HepG2 (cell line): ENCODE measurements around the gene B3GALNT2. TPM values are rescaled to one million over a fixed set of nuclear protein-coding genes. Genes with fewer than 3 reads are reported as not detected.
A peak's percentile ranks its signal among the peaks of the same experiment; 100 is the strongest.

ENCODE experiments used
- ADNP ChIP-seq: sonication (generic); formaldehyde crosslinking; IDR thresholded peaks from 2 replicates; pipeline ENCODE4 v1.4.0; 2020; ENCODE audit warnings: missing genetic modification reagents
- BRF2 ChIP-seq: sonication (generic); formaldehyde crosslinking; IDR thresholded peaks from 2 replicates; pipeline ENCODE4 v1.8.1; 2022; ENCODE audit warnings: mild to moderate bottlenecking, missing genetic modification reagents
- CEBPG ChIP-seq: IDR thresholded peaks from 2 replicates; pipeline ENCODE4 v1.6.1; 2016
- DBP ChIP-seq: sonication (generic); formaldehyde crosslinking; IDR thresholded peaks from 2 replicates; pipeline ENCODE4 v1.4.0; 2020; ENCODE audit warnings: missing genetic modification reagents; ENCODE audit errors: not compliant biosample characterization
- FUBP1 ChIP-seq: sonication (generic); formaldehyde crosslinking; IDR thresholded peaks from 2 replicates; pipeline ENCODE4 v1.5.1; 2020; ENCODE audit warnings: missing genetic modification reagents, mild to moderate bottlenecking, borderline replicate concordance
- HNRNPUL1 ChIP-seq: fragments of 200-400 bp; formaldehyde crosslinking; IDR thresholded peaks from 2 replicates; pipeline ENCODE4 v1.6.1; 2017; ENCODE audit warnings: low read depth, mild to moderate bottlenecking, low read length, moderate library complexity
- HOXA9 ChIP-seq: sonication (generic); formaldehyde crosslinking; IDR thresholded peaks from 2 replicates; pipeline ENCODE4 v1.8.1; 2022; ENCODE audit warnings: missing genetic modification reagents, mild to moderate bottlenecking, moderate library complexity, borderline replicate concordance
- JARID2 ChIP-seq: sonication (generic); formaldehyde crosslinking; IDR thresholded peaks from 2 replicates; pipeline ENCODE4 v1.8.1; 2023; ENCODE audit warnings: missing genetic modification reagents, inconsistent platforms; ENCODE audit not compliant: insufficient replicate concordance
- MIER3 ChIP-seq: IDR thresholded peaks from 2 replicates; pipeline ENCODE4 v1.6.1; 2016; ENCODE audit warnings: missing compliant biosample characterization, borderline replicate concordance
- NFIC ChIP-seq: IDR thresholded peaks from 2 replicates; pipeline ENCODE4 v1.6.1; 2012; ENCODE audit warnings: mild to moderate bottlenecking, low read length, inconsistent platforms
- NFKBIZ ChIP-seq: IDR thresholded peaks from 2 replicates; pipeline ENCODE4 v1.6.1; 2018; ENCODE audit warnings: missing genetic modification reagents, missing compliant biosample characterization
- ONECUT2 ChIP-seq: sonication (generic); formaldehyde crosslinking; IDR thresholded peaks from 2 replicates; pipeline ENCODE4 v1.4.0; 2020; ENCODE audit warnings: missing genetic modification reagents
- RBM22 ChIP-seq: fragments of 200-400 bp; formaldehyde crosslinking; optimal IDR thresholded peaks from 2 replicates; pipeline ENCODE3; 2017; ENCODE audit warnings: mild to moderate bottlenecking, low read length, moderate library complexity
- RXRB ChIP-seq: IDR thresholded peaks from 2 replicates; pipeline ENCODE4 v1.6.1; 2016; ENCODE audit warnings: borderline replicate concordance, missing genetic modification reagents, missing compliant biosample characterization
- SATB2 ChIP-seq: sonication (generic); formaldehyde crosslinking; IDR thresholded peaks from 2 replicates; pipeline ENCODE4 v1.5.0; 2020; ENCODE audit warnings: missing genetic modification reagents
- SMARCC2 ChIP-seq: fragments of 450-650 bp; IDR thresholded peaks from 2 replicates; pipeline ENCODE4 v1.6.1; 2017; ENCODE audit warnings: antibody characterized with exemption, mild to moderate bottlenecking
- SNAPC5 ChIP-seq: sonication (generic); formaldehyde crosslinking; IDR thresholded peaks from 2 replicates; pipeline ENCODE4 v1.8.1; 2023; ENCODE audit warnings: mild to moderate bottlenecking, missing genetic modification reagents, borderline replicate concordance
- SRSF1 ChIP-seq: fragments of 200-400 bp; formaldehyde crosslinking; optimal IDR thresholded peaks from 2 replicates; pipeline ENCODE3; 2017; ENCODE audit warnings: mild to moderate bottlenecking, low read depth, low read length, moderate library complexity
- ZBTB20 ChIP-seq: sonication (generic); formaldehyde crosslinking; IDR thresholded peaks from 2 replicates; pipeline ENCODE4 v1.8.1; 2023; ENCODE audit warnings: missing genetic modification reagents, low read depth, mild to moderate bottlenecking, borderline replicate concordance
- ZBTB7A ChIP-seq: sonication (generic); formaldehyde crosslinking; IDR thresholded peaks from 2 replicates; pipeline ENCODE4 v1.8.0; 2022; ENCODE audit warnings: mild to moderate bottlenecking, missing genetic modification reagents
- ZNF234 ChIP-seq: sonication (generic); formaldehyde crosslinking; conservative IDR thresholded peaks from 2 replicates; pipeline ENCODE4 v1.5.1; 2020; ENCODE audit warnings: mild to moderate bottlenecking, missing genetic modification reagents
- ZNF335 ChIP-seq: sonication (generic); formaldehyde crosslinking; IDR thresholded peaks from 2 replicates; pipeline ENCODE4 v1.4.0; 2020; ENCODE audit warnings: missing genetic modification reagents
- ZNF430 ChIP-seq: sonication (generic); formaldehyde crosslinking; IDR thresholded peaks from 2 replicates; pipeline ENCODE4 v1.9.0; 2021; ENCODE audit warnings: mild to moderate bottlenecking, missing genetic modification reagents
- ZNF567 ChIP-seq: sonication (generic); formaldehyde crosslinking; IDR thresholded peaks from 2 replicates; pipeline ENCODE4 v1.8.1; 2023; ENCODE audit warnings: mild to moderate bottlenecking, missing genetic modification reagents, borderline replicate concordance
- ZNF597 ChIP-seq: sonication (generic); formaldehyde crosslinking; IDR thresholded peaks from 2 replicates; pipeline ENCODE4 v1.5.0; 2020; ENCODE audit warnings: missing genetic modification reagents
- ZNF652 ChIP-seq: IDR thresholded peaks from 2 replicates; pipeline ENCODE4 v1.6.1; 2016; ENCODE audit warnings: low read depth, borderline replicate concordance
- ZNF660 ChIP-seq: sonication (generic); formaldehyde crosslinking; IDR thresholded peaks from 2 replicates; pipeline ENCODE4 v1.5.1; 2020; ENCODE audit warnings: mild to moderate bottlenecking, low read depth, missing genetic modification reagents, borderline replicate concordance
- ZNF703 ChIP-seq: sonication (generic); formaldehyde crosslinking; IDR thresholded peaks from 2 replicates; pipeline ENCODE4 v1.5.1; 2020; ENCODE audit warnings: missing genetic modification reagents, mild to moderate bottlenecking, moderate library complexity, borderline replicate concordance
- ZNF777 ChIP-seq: sonication (generic); formaldehyde crosslinking; IDR thresholded peaks from 2 replicates; pipeline ENCODE4 v1.4.0; 2020; ENCODE audit warnings: missing genetic modification reagents
- polyA plus RNA-seq, 8 experiments: library from polyadenylated mRNA; depleted of rRNA in 3 of 8; stranded (reverse) in 7 of 8; unstranded in 1 of 8; fragments of >200 nt; fragmentation: Illumina TruSeq in 4 of 8; extraction: Trizol in 4 of 8; gene quantifications; 2 replicates each; pipeline versions ENCODE4 v1.2.1 to v1.2.3, GENCODE V29; 2011 to 2016; ENCODE audit warnings: low read depth in 4 of 8, missing spikeins in 1 of 8, mixed read lengths in 1 of 8; ENCODE audit not compliant: insufficient read depth in 1 of 8
- total RNA-seq, 5 experiments: library from RNA; depleted of rRNA; stranded (reverse); fragments of >200 nt; fragmentation: Illumina TruSeq; extraction: Trizol; gene quantifications; 2 replicates each; pipeline ENCODE4 v1.2.3, GENCODE V29; 2016; ENCODE audit warnings: low read depth in 1 of 5

Gene B3GALNT2
- total and polyA plus RNA-seq, 2 of the 13 experiments (the other 11 are each of a cell fraction or from before 2014, with no cell fraction given) = 16.5 to 28.9 TPM

- TF ChIP-seq ZNF703 = no peak
- no peak for TF ChIP-seq ONECUT2 (CRISPR knock-in tag)
- peak; percentile 75; the same call in 1 of the 2 replicates for TF ChIP-seq SATB2 (CRISPR knock-in tag)
- TF ChIP-seq RXRB (CRISPR knock-in tag) = no peak
- TF ChIP-seq DBP = peak; percentile 16
- TF ChIP-seq MIER3 = no peak
- TF ChIP-seq ZNF652 (CRISPR knock-in tag) = no peak
- no peak for TF ChIP-seq NFKBIZ (CRISPR knock-in tag)
- no peak for TF ChIP-seq ZBTB7A
- TF ChIP-seq ZNF777 = peak; percentile 67; the same call in 1 of the 2 replicates
- TF ChIP-seq RBM22 = no peak
- TF ChIP-seq FUBP1 (CRISPR knock-in tag) = no peak
- TF ChIP-seq ZNF335 (CRISPR knock-in tag) = no peak
- no peak for TF ChIP-seq ZNF597 (CRISPR knock-in tag)
- TF ChIP-seq HOXA9 = peak; percentile 50; the same call in 1 of the 2 replicates
- no peak for TF ChIP-seq ZBTB20
- no peak for TF ChIP-seq SMARCC2
- TF ChIP-seq ZNF567 = no peak
- TF ChIP-seq CEBPG (CRISPR knock-in tag) = no peak
- no peak for TF ChIP-seq NFIC
- no peak for TF ChIP-seq JARID2
- TF ChIP-seq ADNP (CRISPR knock-in tag) = no peak
- no peak for TF ChIP-seq SRSF1
- no peak for TF ChIP-seq ZNF660
- TF ChIP-seq ZNF430 = no peak
- no peak for TF ChIP-seq HNRNPUL1
- peak; percentile 72; the same call in 1 of the 2 replicates for TF ChIP-seq ZNF234 (CRISPR knock-in tag)
- TF ChIP-seq BRF2 (CRISPR knock-in tag) = no peak
- TF ChIP-seq SNAPC5 = 0 out of 2 replicates have a peak, but pooled peaks have one; percentile 66
These were observed at the start of gene B3GALNT2 (continued) for GRCh38 chr1:235504122-235504493.
